T-cell (primary cell): ENCODE measurements around the gene ISY1. TPM values are rescaled to one million over a fixed set of nuclear protein-coding genes. Genes with fewer than 3 reads are reported as not detected.
A peak's percentile ranks its signal among the peaks of the same experiment; 100 is the strongest.

ENCODE experiments used
- ATAC-seq, 4 experiments: fragments of 200-7000 bp in 3 of 4; fragments of 150-1000 bp in 1 of 4; cut with Tn5 transposase; replicated peaks in 1 of 4; 1 replicate in 3 of 4; 2 replicates in 1 of 4; pipeline ENCODE4 v1.10.0; 2021; ENCODE audit warnings: moderate library complexity in 3 of 4, mild to moderate bottlenecking in 2 of 4, moderate number of reproducible peaks in 1 of 4
- CTCF ChIA-PET, 2 donors: fragments of 300-600 bp; sonication (Branson Sonifier 250); formaldehyde crosslinking; loops; one replicate each; lab custom pipeline; 2022; ENCODE audit warnings: antibody characterized with exemption in 2 of 2; lab: Charles Lee
- POLR2A ChIA-PET, 2 donors: fragments of 300-600 bp; sonication (Branson Sonifier 250); formaldehyde crosslinking; loops; one replicate each; lab custom pipeline; 2022; ENCODE audit warnings: antibody characterized with exemption in 2 of 2; lab: Charles Lee
- DNase-seq, 35 experiments: peaks; one replicate each; pipeline versions ENCODE4 v3.0.0 to v3.0.0-alpha.2; 2013 to 2023
- H3K27ac ChIP-seq: one replicate; pipeline ENCODE4 v1.5.1; 2013; ENCODE audit warnings: low read length
- H3K27me3 ChIP-seq, 2 experiments: replicated peaks in 1 of 2; 1 replicate in 1 of 2; 2 replicates in 1 of 2; pipeline versions ENCODE4 v1.6.1 to v1.7.0; 2013; ENCODE audit warnings: low read length in 1 of 2, mixed read lengths in 1 of 2; ENCODE audit not compliant: control insufficient read depth in 2 of 2, insufficient read depth in 2 of 2; ENCODE audit errors: extremely low read depth in 1 of 2
- H3K36me3 ChIP-seq, 2 donors: 1 replicate in 1 of 2; 2 replicates in 1 of 2; pipeline versions ENCODE4 v1.6.1 to v1.7.0; 2013; ENCODE audit warnings: low read length in 1 of 2; ENCODE audit not compliant: control insufficient read depth in 2 of 2, insufficient read depth in 1 of 2; ENCODE audit errors: extremely low read depth in 1 of 2
- H3K4me1 ChIP-seq, 2 experiments: 1 replicate in 1 of 2; 2 replicates in 1 of 2; pipeline versions ENCODE4 v1.6.1 to v1.7.0; 2013; ENCODE audit warnings: low read length in 2 of 2, mixed read lengths in 1 of 2; ENCODE audit not compliant: insufficient read depth in 2 of 2, control insufficient read depth in 1 of 2; ENCODE audit errors: extremely low read depth in 1 of 2
- H3K4me3 ChIP-seq, 2 donors: 1 replicate in 1 of 2; 2 replicates in 1 of 2; pipeline versions ENCODE4 v1.5.1 to v1.7.0; 2013; ENCODE audit warnings: mild to moderate bottlenecking in 2 of 2, low read length in 1 of 2, moderate library complexity in 1 of 2; ENCODE audit not compliant: control insufficient read depth in 1 of 2; ENCODE audit errors: extremely low read depth in 1 of 2
- H3K9me3 ChIP-seq: 2 replicates; pipeline ENCODE4 v1.7.0; 2013
- H3K27ac Mint-ChIP-seq, 2 donors: one replicate each; pipeline ENCODE4 v1.8.0; 2020 to 2021; ENCODE audit warnings: mild to moderate bottlenecking in 2 of 2, mixed read lengths in 2 of 2
- H3K27me3 Mint-ChIP-seq, 2 donors: one replicate each; pipeline ENCODE4 v1.8.0; 2021 to 2022; ENCODE audit warnings: mixed read lengths in 2 of 2
- H3K36me3 Mint-ChIP-seq: one replicate; pipeline ENCODE4 v1.8.0; 2021; ENCODE audit warnings: mixed read lengths
- H3K4me1 Mint-ChIP-seq, 3 donors: one replicate each; pipeline ENCODE4 v1.8.0; 2020 to 2022; ENCODE audit warnings: mixed read lengths in 3 of 3, mild to moderate bottlenecking in 1 of 3
- H3K4me3 Mint-ChIP-seq, 3 donors: one replicate each; pipeline ENCODE4 v1.8.0; 2020 to 2022; ENCODE audit warnings: mild to moderate bottlenecking in 3 of 3, mixed read lengths in 3 of 3, moderate library complexity in 3 of 3
- H3K9me3 Mint-ChIP-seq, 3 donors: one replicate each; pipeline ENCODE4 v1.8.0; 2020 to 2022; ENCODE audit warnings: mixed read lengths in 3 of 3
- WGBS: methylation state at CpG from one replicate; pipeline ENCODE4 v1.1.5; 2013; ENCODE audit warnings: missing lambda C conversion rate; ENCODE audit not compliant: insufficient coverage; 5-methylcytosine and 5-hydroxymethylcytosine counted together
- total RNA-seq, 35 experiments: library from RNA in 6 of 35; stranded (reverse) in 6 of 35; fragments of 120-200 nt in 1 of 35; gene quantifications; one replicate each; pipeline versions ENCODE4 v1.2.1 to v1.2.4 and lab custom pipeline; 2013 to 2026

The ISY1 gene
- total RNA-seq, 5 donors from 2014 or later (not counting 1 experiment from before 2014, with no cell fraction given) = 34.8 to 42.0 (median 35.9) TPM

DNA sequence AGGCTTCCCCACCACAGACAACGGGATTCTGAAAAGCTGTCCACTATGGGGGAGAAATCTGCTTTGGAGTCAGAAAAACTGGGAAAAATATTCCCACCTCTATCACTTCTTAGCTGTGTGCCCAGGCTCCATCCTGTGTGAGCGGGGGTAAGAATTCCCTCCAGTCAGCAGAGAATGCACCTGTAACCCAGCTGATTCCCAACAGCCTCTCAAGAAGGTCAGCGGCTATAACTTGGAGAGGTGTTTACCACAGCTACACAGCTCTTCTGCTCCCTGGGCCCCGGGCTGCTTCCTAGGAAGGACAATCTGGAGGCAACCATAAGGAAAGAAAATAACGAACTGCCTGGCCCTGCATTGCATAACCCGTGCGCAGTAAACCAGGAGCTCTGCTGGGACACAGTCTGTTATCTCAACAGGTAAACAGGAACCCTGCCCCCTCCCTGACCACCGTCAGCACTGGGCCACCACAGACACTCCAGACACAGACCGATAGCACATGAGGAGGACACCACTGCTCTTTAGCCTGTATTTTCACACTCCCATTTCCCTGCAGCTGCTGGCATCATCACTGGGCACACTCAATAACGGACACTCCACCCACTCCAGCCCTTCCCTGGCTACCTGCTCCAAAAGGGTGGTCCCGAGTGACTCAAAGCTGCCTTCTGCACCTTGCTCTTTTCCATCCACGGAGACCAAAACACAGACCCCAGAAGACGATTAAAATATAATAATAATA is 41.3 kb downstream of the ISY1 start:
- no peaks in the 10 kb centered on the region for H3K9me3 Mint-ChIP-seq
- peaks cover 36 to 80% of the 10 kb centered on the region in 2 experiments for H3K4me1 ChIP-seq
- H3K27me3 Mint-ChIP-seq = no peaks in the 10 kb centered on the region
- peaks cover 22% of the 10 kb centered on the region for H3K36me3 Mint-ChIP-seq
- peak overlapping the region; percentile 97 to 98 for H3K4me3 ChIP-seq
- H3K36me3 ChIP-seq = peaks cover 10 to 21% of the 10 kb centered on the region in 2 donors
- H3K27ac ChIP-seq = peak overlapping the region; percentile 75
- DNase-seq = peak in 5 of 35 experiments; percentile 8 to 33 (median 25)
- H3K9me3 ChIP-seq = no peaks in the 10 kb centered on the region
- 10% methylated on average over 10 of the region's 13 CpGs for WGBS
- ATAC-seq = no peak
- ChIA-PET POLR2A (interaction anchor here (0.5 to 1.3 kb wide), 7 partner anchors 19 to 244 kb away, joined by 3 to 6 read pairs (median 3); partner anchors contain the start of gene COPG1 (in 1 of the 2)), CTCF (interaction anchor here (0.5 to 2.0 kb wide), 14 partner anchors 19 to 149 kb away, joined by 3 to 18 read pairs (median 6); no protein-coding TSS in a partner anchor)
- peak overlapping the region; percentile 83 to 93 (median 90) for H3K4me3 Mint-ChIP-seq
- peak overlapping the region; percentile 98 to 99 for H3K27ac Mint-ChIP-seq
- H3K27me3 ChIP-seq = no peaks in the 10 kb centered on the region
- H3K4me1 Mint-ChIP-seq = peaks cover 46 to 67% (median 65%) of the 10 kb centered on the region in 3 donors

DNA sequence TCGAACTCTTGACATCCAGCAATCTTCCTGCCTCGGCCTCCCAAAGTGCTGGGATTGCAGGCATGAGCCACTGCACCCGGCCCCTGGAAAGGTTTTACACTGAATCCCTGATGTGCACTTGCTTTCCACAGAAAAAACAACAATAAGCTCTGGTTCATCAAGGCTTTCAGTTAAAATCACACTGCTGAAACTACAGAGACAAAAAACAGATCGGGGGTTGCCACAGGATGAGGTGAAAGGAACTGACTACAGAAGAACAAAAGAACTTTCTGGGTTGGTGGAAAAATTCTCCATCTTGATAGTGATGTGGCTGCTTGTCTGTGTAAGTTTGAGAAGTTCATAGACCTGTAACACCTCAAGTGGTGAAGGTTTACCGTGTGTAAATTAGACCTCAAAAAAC is 42.1 kb downstream of the ISY1 start:
- WGBS = 15% methylated on average over 2 of the region's 5 CpGs
- Histone ChIP-seq H3K27ac (peak overlapping the region; percentile 75), H3K36me3 (peaks cover 10 to 27% of the 10 kb centered on the region in 2 donors), H3K27me3 (no peaks in the 10 kb centered on the region), H3K4me3 (peak overlapping the region; percentile 97 to 98), H3K9me3 (no peaks in the 10 kb centered on the region), H3K4me1 (peaks cover 41 to 87% of the 10 kb centered on the region in 2 experiments)
- Mint-ChIP-seq H3K27ac (peak overlapping the region; percentile 98 to 99), H3K36me3 (peaks cover 25% of the 10 kb centered on the region), H3K4me1 (peaks cover 54 to 75% (median 73%) of the 10 kb centered on the region in 3 donors), H3K4me3 (peak overlapping the region; percentile 83 to 93 (median 90)), H3K27me3 (no peaks in the 10 kb centered on the region), H3K9me3 (no peaks in the 10 kb centered on the region)
- DNase-seq = peak in 33 of 35 experiments; percentile 25 to 88 (median 56)
- ChIA-PET POLR2A (interaction anchor here (0.5 to 1.3 kb wide), 9 partner anchors 14 to 130 kb away, joined by 3 to 6 read pairs (median 3); partner anchors contain the start of gene COPG1 (in 1 of the 2)), CTCF (interaction anchor here (0.5 to 2.0 kb wide), 11 partner anchors 13 to 130 kb away, joined by 3 to 18 read pairs (median 4); partner anchors contain the start of gene COPG1 (in 1 of the 2))
- ATAC-seq = peak; percentile 35 to 58 (median 38)

DNA sequence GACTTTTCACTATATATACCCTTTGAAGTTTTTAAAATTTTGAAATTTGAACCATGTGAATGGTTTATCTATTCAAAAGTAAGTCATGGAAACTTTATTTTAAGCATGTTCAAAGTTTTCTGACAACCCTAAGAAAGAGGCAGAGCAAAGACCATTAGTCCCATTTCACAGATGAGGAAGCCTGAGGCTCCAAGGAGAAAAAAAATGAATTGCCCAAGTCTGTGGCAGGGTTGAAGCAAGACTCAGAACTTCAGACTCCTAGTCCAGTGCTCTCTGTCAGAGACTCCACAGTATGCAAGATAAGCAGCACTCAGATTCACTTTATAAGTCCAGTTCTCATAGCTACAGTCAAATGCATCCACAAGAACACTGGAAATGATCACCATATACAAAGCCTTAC is 43.7 kb downstream of the ISY1 start:
- H3K4me3 ChIP-seq = peak overlapping the region in 1 of 2 donors; percentile 97
- H3K36me3 Mint-ChIP-seq = peaks cover 25% of the 10 kb centered on the region
- peaks cover 64 to 77% (median 69%) of the 10 kb centered on the region in 3 donors for H3K4me1 Mint-ChIP-seq
- H3K27me3 Mint-ChIP-seq = no peaks in the 10 kb centered on the region
- no peaks in the 10 kb centered on the region for H3K27me3 ChIP-seq
- H3K36me3 ChIP-seq = peaks cover 10 to 35% of the 10 kb centered on the region in 2 donors
- ChIA-PET CTCF (interaction anchor here in 1 of 2 donors (0.8 to 1.5 kb wide), 2 partner anchors 14 to 15 kb away, joined by 3 to 4 read pairs; no protein-coding TSS in a partner anchor), POLR2A (interaction anchor here in 1 of 2 donors (0.5 kb wide), 1 partner anchor 42 kb away, joined by 4 read pairs; no protein-coding TSS in a partner anchor)
- peaks cover 51 to 85% of the 10 kb centered on the region in 2 experiments for H3K4me1 ChIP-seq
- no peaks in the 10 kb centered on the region for H3K9me3 Mint-ChIP-seq
- DNase-seq (no peak), ATAC-seq (no peak)
- no peaks in the 10 kb centered on the region for H3K9me3 ChIP-seq
- H3K4me3 Mint-ChIP-seq = peak overlapping the region; percentile 28 to 93 (median 83)
- H3K27ac ChIP-seq = peak overlapping the region; percentile 75
- peak overlapping the region; percentile 98 to 99 for H3K27ac Mint-ChIP-seq

DNA sequence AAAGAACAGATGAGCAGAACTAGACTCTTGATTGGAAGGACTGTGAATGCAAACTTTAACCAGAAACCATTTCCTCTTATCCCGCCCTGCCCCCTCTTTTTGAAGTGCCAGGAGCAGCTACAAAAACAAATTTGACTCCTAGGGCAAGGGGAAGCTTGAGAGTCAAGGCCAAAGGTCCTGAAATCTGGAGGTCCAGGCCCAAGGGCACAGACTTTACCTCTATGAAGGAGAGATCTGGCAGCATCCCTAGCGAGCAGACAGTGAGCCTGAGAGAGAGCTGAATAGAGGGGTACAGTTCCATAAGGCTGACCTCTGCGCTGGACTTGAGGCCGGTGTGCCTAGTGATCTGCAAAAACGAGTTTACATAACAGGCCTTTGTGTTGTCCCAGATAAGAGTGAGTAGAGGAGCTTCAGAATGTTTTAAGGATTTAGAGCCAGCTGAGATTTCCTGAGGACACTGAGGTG is 44.3 kb downstream of the ISY1 start:
- Mint-ChIP-seq H3K4me1 (peaks cover 66 to 75% (median 74%) of the 10 kb centered on the region in 3 donors), H3K4me3 (peak overlapping the region; percentile 77 to 83 (median 80)), H3K9me3 (no peaks in the 10 kb centered on the region), H3K36me3 (peaks cover 26% of the 10 kb centered on the region), H3K27me3 (no peaks in the 10 kb centered on the region), H3K27ac (peak overlapping the region; percentile 96 to 97)
- peaks cover 10 to 37% of the 10 kb centered on the region in 2 donors for H3K36me3 ChIP-seq
- 13% methylated on average over 3 of the region's 5 CpGs for WGBS
- peak overlapping the region; percentile 31 for H3K27ac ChIP-seq
- H3K4me1 ChIP-seq = peaks cover 51 to 86% of the 10 kb centered on the region in 2 experiments
- CTCF ChIA-PET = interaction anchor here in 1 of 2 donors (0.6 to 0.8 kb wide), 4 partner anchors 14 to 63 kb away, joined by 3 to 4 read pairs (median 4); no protein-coding TSS in a partner anchor
- H3K27me3 ChIP-seq = no peaks in the 10 kb centered on the region
- DNase-seq (peak in 12 of 35 experiments; percentile 11 to 49 (median 32)), ATAC-seq (no peak)
- peak overlapping the region; percentile 22 to 45 for H3K4me3 ChIP-seq
- POLR2A ChIA-PET = no interaction called here
- H3K9me3 ChIP-seq = no peaks in the 10 kb centered on the region

DNA sequence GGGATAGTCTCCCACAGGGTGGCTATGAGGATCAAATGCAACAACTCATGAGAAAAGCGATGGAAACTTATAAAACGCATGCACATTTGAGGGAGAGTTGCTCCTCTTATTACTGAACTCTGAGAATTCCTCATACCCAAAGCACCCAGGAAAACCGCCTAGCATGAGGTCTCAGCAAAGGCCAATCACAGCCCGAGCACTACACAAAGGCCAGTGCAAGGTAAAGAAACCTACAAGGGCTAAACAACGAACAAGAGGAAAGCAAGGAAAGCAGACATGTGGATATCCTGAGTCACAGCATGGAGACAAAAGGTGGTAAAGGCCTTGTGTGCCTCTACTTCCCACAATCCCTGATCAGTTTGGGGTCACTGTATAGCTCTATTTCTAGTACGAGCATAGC is 46.4 kb downstream of the ISY1 start:
- Mint-ChIP-seq H3K36me3 (peaks cover 30% of the 10 kb centered on the region), H3K27ac (peak overlapping the region; percentile 95 to 96), H3K27me3 (no peaks in the 10 kb centered on the region), H3K9me3 (no peaks in the 10 kb centered on the region), H3K4me3 (peak overlapping the region in 2 of 3 donors; percentile 31 to 65), H3K4me1 (peaks cover 81 to 84% (median 83%) of the 10 kb centered on the region in 3 donors)
- ChIA-PET CTCF (interaction anchor here in 1 of 2 donors (1.3 kb wide), 1 partner anchor 61 kb away, joined by 3 read pairs; no protein-coding TSS in a partner anchor), POLR2A (interaction anchor here (0.6 to 0.7 kb wide), 3 partner anchors 22 to 62 kb away, joined by 3 to 6 read pairs (median 3); no protein-coding TSS in a partner anchor)
- Histone ChIP-seq H3K27ac (no peak overlapping the region), H3K4me1 (peaks cover 51 to 89% of the 10 kb centered on the region in 2 experiments), H3K4me3 (no peak overlapping the region), H3K36me3 (peaks cover 10 to 42% of the 10 kb centered on the region in 2 donors), H3K27me3 (no peaks in the 10 kb centered on the region), H3K9me3 (no peaks in the 10 kb centered on the region)
- DNase-seq = no peak
- WGBS = 67% methylated on average over 2 of the region's 6 CpGs
- no peak for ATAC-seq
